Retinal pigment epithelial cell (primary cell): ENCODE results near the gene GUCY2F.

Source experiments
- DNase-seq: peaks from one replicate; pipeline ENCODE4 v3.0.0-alpha.2; 2010; ENCODE audit warnings: low read depth
- H3K4me3 ChIP-seq: 2 replicates; pipeline ENCODE4 v1.5.1; 2011; ENCODE audit warnings: mild to moderate bottlenecking, low read length, control low read depth, moderate library complexity
- CTCF ChIP-seq: conservative IDR thresholded peaks from 2 replicates; pipeline ENCODE4 v1.5.1; 2011; ENCODE audit warnings: low read depth, low read length, control low read depth, inconsistent platforms

GUCY2F gene

DNA sequence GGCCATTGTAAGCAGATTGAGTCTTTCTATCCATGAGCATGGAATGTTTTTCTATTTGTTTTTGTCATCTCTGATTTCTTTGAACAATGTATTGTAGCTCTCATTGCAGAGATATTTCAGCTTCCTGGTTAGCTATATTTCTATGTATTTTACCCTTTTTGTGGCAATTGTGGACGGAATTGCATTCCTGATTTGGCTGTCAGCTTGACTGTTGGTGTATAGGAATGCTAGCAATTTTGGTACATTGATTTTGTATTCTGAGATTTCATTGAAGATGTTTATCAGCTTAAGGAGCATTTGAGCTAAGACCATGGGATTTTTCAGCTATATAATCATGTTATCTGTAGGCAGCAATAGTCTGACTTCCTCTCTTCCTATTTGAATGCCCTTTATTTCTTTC lies 154.6 kb downstream of the GUCY2F start:
- no peak overlapping the region for H3K4me3 ChIP-seq
- no peak for DNase-seq
- no peak for TF ChIP-seq CTCF
